ENCODE data around the gene GLS.

GLS gene

GRCh38 chr2:190996338-190996946 lies 115.8 kb downstream of the GLS start:
- Histone ChIP-seq H2BK15ac (ENCODE audit: low read length) (no peak overlapping the region), H2AK5ac (ENCODE audit: low read depth, low read length) (no peak overlapping the region), H3K79me1 (ENCODE audit: low read depth, low read length) (no peaks in the 10 kb centered on the region), H2BK12ac (ENCODE audit: low read length) (no peak overlapping the region), H3K27me3 (ENCODE audit: control insufficient read depth in 3 of 3, insufficient read depth in 3 of 3, low read depth in 1 of 3, low read length in 3 of 3) (no peaks in the 10 kb centered on the region), H3K4ac (ENCODE audit: low read length) (no peak overlapping the region), H3K4me2 (ENCODE audit: insufficient read depth, low read length, poor library complexity, severe bottlenecking) (no peak overlapping the region), H3K36me3 (replicated peaks in 1 of 2; ENCODE audit: control insufficient read depth in 2 of 2, insufficient read depth in 2 of 2, low read length in 2 of 2) (peaks cover 24 to 97% of the 10 kb centered on the region in 2 donors), H3K27ac (replicated peaks; ENCODE audit: low read length) (no peak overlapping the region), H3K4me3 (ENCODE audit: low read length in 2 of 2) (no peak overlapping the region), H3K14ac (ENCODE audit: low read length) (no peak overlapping the region), H2AFZ (ENCODE audit: low read length) (no peak overlapping the region), H4K8ac (ENCODE audit: low read depth, low read length) (no peak overlapping the region), H2BK120ac (ENCODE audit: low read depth, low read length) (no peak overlapping the region), H3K18ac (ENCODE audit: low read length) (no peak overlapping the region), H3K4me1 (ENCODE audit: control insufficient read depth in 2 of 2, insufficient read depth in 1 of 2, low read depth in 1 of 2, low read length in 2 of 2) (no peaks in the 10 kb centered on the region), H3K9me3 (replicated peaks in 1 of 2; ENCODE audit: control insufficient read depth in 2 of 2, insufficient read depth in 1 of 2, low read depth in 1 of 2, low read length in 2 of 2) (no peaks in the 10 kb centered on the region), H2BK5ac (ENCODE audit: low read length) (no peak overlapping the region), H3K23ac (ENCODE audit: low read depth, low read length, poor library complexity) (no peak overlapping the region), H3K9ac (ENCODE audit: low read depth, low read length, poor library complexity) (no peak overlapping the region), H4K91ac (ENCODE audit: low read depth, low read length, poor library complexity) (no peak overlapping the region)
- peak; percentile 30 for DNase-seq (ENCODE audit: low spot score)
- WGBS, 2 donors (ENCODE audit: extremely low coverage in 2 of 2, insufficient read length in 2 of 2, insufficient replicate concordance in 1 of 2), result no CpG with 5 or more reads among the region's 5 CpGs

- H4K91ac ChIP-seq (ENCODE audit: low read depth, low read length, poor library complexity), result no peak overlapping the region
- H2BK5ac ChIP-seq (ENCODE audit: low read length), result no peak overlapping the region
- H3K4ac ChIP-seq (ENCODE audit: low read length), result no peak overlapping the region
- H2AFZ ChIP-seq (ENCODE audit: low read length), result no peak overlapping the region
- no peak overlapping the region for H2BK15ac ChIP-seq (ENCODE audit: low read length)
- H3K14ac ChIP-seq (ENCODE audit: low read length), result no peak overlapping the region
- DNase-seq (ENCODE audit: low spot score), result no peak
- H3K9ac ChIP-seq (ENCODE audit: low read depth, low read length, poor library complexity), result no peak overlapping the region
- no peak overlapping the region for H4K8ac ChIP-seq (ENCODE audit: low read depth, low read length)
- H3K79me1 ChIP-seq (ENCODE audit: low read depth, low read length), result no peaks in the 10 kb centered on the region
- no peaks in the 10 kb centered on the region for H3K4me1 ChIP-seq (ENCODE audit: control insufficient read depth in 2 of 2, insufficient read depth in 1 of 2, low read depth in 1 of 2, low read length in 2 of 2)
- no peak overlapping the region for H3K18ac ChIP-seq (ENCODE audit: low read length)
- H3K23ac ChIP-seq (ENCODE audit: low read depth, low read length, poor library complexity), result no peak overlapping the region
- H3K36me3 ChIP-seq (replicated peaks in 1 of 2; ENCODE audit: control insufficient read depth in 2 of 2, insufficient read depth in 2 of 2, low read length in 2 of 2), result peaks cover 24 to 97% of the 10 kb centered on the region in 2 donors
- no peaks in the 10 kb centered on the region for H3K9me3 ChIP-seq (replicated peaks in 1 of 2; ENCODE audit: control insufficient read depth in 2 of 2, insufficient read depth in 1 of 2, low read depth in 1 of 2, low read length in 2 of 2)
- no peak overlapping the region for H2AK5ac ChIP-seq (ENCODE audit: low read depth, low read length)
- no peak overlapping the region for H3K27ac ChIP-seq (replicated peaks; ENCODE audit: low read length)
- no peak overlapping the region for H2BK12ac ChIP-seq (ENCODE audit: low read length)
- no peak overlapping the region for H3K4me3 ChIP-seq (ENCODE audit: low read length in 2 of 2)
- no peak overlapping the region for H3K4me2 ChIP-seq (ENCODE audit: insufficient read depth, low read length, poor library complexity, severe bottlenecking)
- no peaks in the 10 kb centered on the region for H3K27me3 ChIP-seq (ENCODE audit: control insufficient read depth in 3 of 3, insufficient read depth in 3 of 3, low read depth in 1 of 3, low read length in 3 of 3)
- H2BK120ac ChIP-seq (ENCODE audit: low read depth, low read length), result no peak overlapping the region
- no CpG with 5 or more reads among the region's 5 CpGs for WGBS, 2 donors (ENCODE audit: extremely low coverage in 2 of 2, insufficient read length in 2 of 2, insufficient replicate concordance in 1 of 2)
These were observed 116.3 kb downstream of the GLS start for GRCh38 chr2:190996947-190997346.

- Histone ChIP-seq H3K4me3 (ENCODE audit: low read length in 2 of 2) (no peak overlapping the region), H3K36me3 (replicated peaks in 1 of 2; ENCODE audit: control insufficient read depth in 2 of 2, insufficient read depth in 2 of 2, low read length in 2 of 2) (peaks cover 24 to 97% of the 10 kb centered on the region in 2 donors), H4K8ac (ENCODE audit: low read depth, low read length) (no peak overlapping the region), H2AFZ (ENCODE audit: low read length) (no peak overlapping the region), H3K4me2 (ENCODE audit: insufficient read depth, low read length, poor library complexity, severe bottlenecking) (no peak overlapping the region), H2BK15ac (ENCODE audit: low read length) (no peak overlapping the region), H3K9me3 (replicated peaks in 1 of 2; ENCODE audit: control insufficient read depth in 2 of 2, insufficient read depth in 1 of 2, low read depth in 1 of 2, low read length in 2 of 2) (no peaks in the 10 kb centered on the region), H3K9ac (ENCODE audit: low read depth, low read length, poor library complexity) (no peak overlapping the region), H2BK12ac (ENCODE audit: low read length) (no peak overlapping the region), H3K27me3 (ENCODE audit: control insufficient read depth in 3 of 3, insufficient read depth in 3 of 3, low read depth in 1 of 3, low read length in 3 of 3) (no peaks in the 10 kb centered on the region), H3K4me1 (ENCODE audit: control insufficient read depth in 2 of 2, insufficient read depth in 1 of 2, low read depth in 1 of 2, low read length in 2 of 2) (no peaks in the 10 kb centered on the region), H2AK5ac (ENCODE audit: low read depth, low read length) (no peak overlapping the region), H3K4ac (ENCODE audit: low read length) (no peak overlapping the region), H2BK5ac (ENCODE audit: low read length) (no peak overlapping the region), H4K91ac (ENCODE audit: low read depth, low read length, poor library complexity) (no peak overlapping the region), H3K23ac (ENCODE audit: low read depth, low read length, poor library complexity) (no peak overlapping the region), H2BK120ac (ENCODE audit: low read depth, low read length) (no peak overlapping the region), H3K14ac (ENCODE audit: low read length) (no peak overlapping the region), H3K79me1 (ENCODE audit: low read depth, low read length) (no peaks in the 10 kb centered on the region), H3K18ac (ENCODE audit: low read length) (no peak overlapping the region), H3K27ac (replicated peaks; ENCODE audit: low read length) (no peak overlapping the region)
- no peak for DNase-seq (ENCODE audit: low spot score)
- whole genome bisulfite sequencing, 2 donors (ENCODE audit: extremely low coverage in 2 of 2, insufficient read length in 2 of 2, insufficient replicate concordance in 1 of 2), result no CpG with 5 or more reads among the region's 8 CpGs
These were observed 117.0 kb downstream of the GLS start for GRCh38 chr2:190997526-190998113.

GRCh38 chr2:190999058-190999457 lies 118.4 kb downstream of the GLS start:
- H3K9ac ChIP-seq (ENCODE audit: low read depth, low read length, poor library complexity), result no peak overlapping the region
- no peaks in the 10 kb centered on the region for H3K79me1 ChIP-seq (ENCODE audit: low read depth, low read length)
- H3K4ac ChIP-seq (ENCODE audit: low read length), result no peak overlapping the region
- no peak overlapping the region for H3K4me2 ChIP-seq (ENCODE audit: insufficient read depth, low read length, poor library complexity, severe bottlenecking)
- H2BK15ac ChIP-seq (ENCODE audit: low read length), result no peak overlapping the region
- H2BK120ac ChIP-seq (ENCODE audit: low read depth, low read length), result no peak overlapping the region
- no peak overlapping the region for H2BK5ac ChIP-seq (ENCODE audit: low read length)
- peaks cover 31 to 97% of the 10 kb centered on the region in 2 donors for H3K36me3 ChIP-seq (replicated peaks in 1 of 2; ENCODE audit: control insufficient read depth in 2 of 2, insufficient read depth in 2 of 2, low read length in 2 of 2)
- no peak overlapping the region for H3K18ac ChIP-seq (ENCODE audit: low read length)
- H2AFZ ChIP-seq (ENCODE audit: low read length), result no peak overlapping the region
- no peak overlapping the region for H4K8ac ChIP-seq (ENCODE audit: low read depth, low read length)
- no peak overlapping the region for H3K14ac ChIP-seq (ENCODE audit: low read length)
- H3K27me3 ChIP-seq (ENCODE audit: control insufficient read depth in 3 of 3, insufficient read depth in 3 of 3, low read depth in 1 of 3, low read length in 3 of 3), result no peaks in the 10 kb centered on the region
- no peak overlapping the region for H3K4me3 ChIP-seq (ENCODE audit: low read length in 2 of 2)
- H3K27ac ChIP-seq (replicated peaks; ENCODE audit: low read length), result no peak overlapping the region
- H4K91ac ChIP-seq (ENCODE audit: low read depth, low read length, poor library complexity), result no peak overlapping the region
- no peak for DNase-seq (ENCODE audit: low spot score)
- no peak overlapping the region for H3K23ac ChIP-seq (ENCODE audit: low read depth, low read length, poor library complexity)
- WGBS, 2 donors (ENCODE audit: extremely low coverage in 2 of 2, insufficient read length in 2 of 2, insufficient replicate concordance in 1 of 2), result no CpG with 5 or more reads among the region's 7 CpGs
- H2BK12ac ChIP-seq (ENCODE audit: low read length), result no peak overlapping the region
- H3K9me3 ChIP-seq (replicated peaks in 1 of 2; ENCODE audit: control insufficient read depth in 2 of 2, insufficient read depth in 1 of 2, low read depth in 1 of 2, low read length in 2 of 2), result no peaks in the 10 kb centered on the region
- H2AK5ac ChIP-seq (ENCODE audit: low read depth, low read length), result no peak overlapping the region
- no peaks in the 10 kb centered on the region for H3K4me1 ChIP-seq (ENCODE audit: control insufficient read depth in 2 of 2, insufficient read depth in 1 of 2, low read depth in 1 of 2, low read length in 2 of 2)
